ENCODE measurements around the gene HOXB3. TPM values are rescaled to one million over a fixed set of nuclear protein-coding genes. Genes with fewer than 3 reads are reported as not detected.
A peak's percentile ranks its signal among the peaks of the same experiment; 100 is the strongest.

HOXB3 gene
- total RNA-seq, 3 donors from 2014 or later = 13.8 to 36.7 (median 14.4) TPM

GRCh38 chr17:48561884-48562810, 27.9 kb downstream of the HOXB3 start:
- peak overlapping the region in 1 of 3 donors; percentile 5 for H3K4me3 ChIP-seq
- H3K9me3 ChIP-seq = no peaks in the 10 kb centered on the region
- no peak for DNase-seq (ENCODE audit: low spot score in 2 of 2)
- no peaks in the 10 kb centered on the region for H3K36me3 ChIP-seq
- H3K27me3 ChIP-seq = peaks cover 0 to 15% of the 10 kb centered on the region in 2 donors
- peaks cover 0 to 3% of the 10 kb centered on the region in 2 donors for H3K4me1 ChIP-seq
- peak overlapping the region in 1 of 2 donors; percentile 92 for H3K27ac ChIP-seq
- TF ChIP-seq CTCF (IDR thresholded peaks at IDR 0.05) (no peak), POLR2AphosphoS5 (IDR thresholded peaks at IDR 0.05) (no peak)
- intact Hi-C loops (cut with DNase I; ENCODE audit: low total_unique reads) = no loop called here

GRCh38 chr17:48559840-48560817, 29.9 kb downstream of the HOXB3 start:
- Histone ChIP-seq H3K4me3 (peak overlapping the region in 2 of 3 donors; percentile 15 to 51), H3K27ac (peak overlapping the region; percentile 24 to 92), H3K4me1 (peaks cover 0 to 3% of the 10 kb centered on the region in 2 donors), H3K9me3 (no peaks in the 10 kb centered on the region), H3K36me3 (no peaks in the 10 kb centered on the region), H3K27me3 (peaks cover 0 to 15% of the 10 kb centered on the region in 2 donors)
- intact Hi-C loops (cut with DNase I; ENCODE audit: low total_unique reads) = no loop called here
- DNase-seq (ENCODE audit: low spot score in 2 of 2) = no peak
- no peak for TF ChIP-seq POLR2AphosphoS5 (IDR thresholded peaks at IDR 0.05)
- no peak for TF ChIP-seq CTCF (IDR thresholded peaks at IDR 0.05)
- TF ChIP-seq POLR2A (IDR thresholded peaks at IDR 0.05) = no peak

GRCh38 chr17:48559122-48559839, 30.8 kb downstream of the HOXB3 start:
- DNase-seq (ENCODE audit: low spot score in 2 of 2) = no peak
- peak overlapping the region; percentile 64 to 92 for H3K27ac ChIP-seq
- TF ChIP-seq POLR2A (IDR thresholded peaks at IDR 0.05) = no peak
- TF ChIP-seq POLR2AphosphoS5 (IDR thresholded peaks at IDR 0.05) = no peak
- TF ChIP-seq CTCF (IDR thresholded peaks at IDR 0.05) = no peak
- no peaks in the 10 kb centered on the region for H3K36me3 ChIP-seq
- no peaks in the 10 kb centered on the region for H3K9me3 ChIP-seq
- H3K27me3 ChIP-seq = peaks cover 0 to 12% of the 10 kb centered on the region in 2 donors
- H3K4me1 ChIP-seq = peaks cover 0 to 3% of the 10 kb centered on the region in 2 donors
- H3K4me3 ChIP-seq = peak overlapping the region in 2 of 3 donors; percentile 15 to 51
- intact Hi-C loops (cut with DNase I; ENCODE audit: low total_unique reads) = no loop called here

- Histone ChIP-seq H3K27ac (peak overlapping the region; percentile 64 to 92), H3K4me1 (peaks cover 0 to 3% of the 10 kb centered on the region in 2 donors), H3K36me3 (no peaks in the 10 kb centered on the region), H3K27me3 (peaks cover 0 to 7% of the 10 kb centered on the region in 2 donors), H3K9me3 (no peaks in the 10 kb centered on the region), H3K4me3 (peak overlapping the region in 2 of 3 donors; percentile 15 to 51)
- no peak for TF ChIP-seq POLR2A (IDR thresholded peaks at IDR 0.05)
- DNase-seq (ENCODE audit: low spot score in 2 of 2) = no peak
- intact Hi-C loops (cut with DNase I; ENCODE audit: low total_unique reads) = no loop called here
These were observed 31.3 kb downstream of the HOXB3 start for GRCh38 chr17:48558831-48559121.
